Mucosa of rectum (tissue), 2 donors: ENCODE data around the gene CEACAM21.
"Not testable (repeated sequence)": the region's sequence is repeated elsewhere in the genome, so short reads cannot be mapped to it uniquely, and the experiment has no call there.

Experiments used
- H3K27ac ChIP-seq, 2 donors: one replicate each; pipeline ENCODE4 v1.7.0; 2013; ENCODE audit warnings: inconsistent platforms in 2 of 2, low read depth in 2 of 2, low read length in 2 of 2
- H3K27me3 ChIP-seq, 2 donors: one replicate each; pipeline ENCODE4 v1.7.0; 2013; ENCODE audit warnings: low read length in 2 of 2; ENCODE audit not compliant: control insufficient read depth in 2 of 2, insufficient read depth in 2 of 2
- H3K36me3 ChIP-seq, 2 donors: one replicate each; pipeline ENCODE4 v1.7.0; 2013; ENCODE audit warnings: low read length in 2 of 2; ENCODE audit not compliant: control insufficient read depth in 2 of 2, insufficient read depth in 2 of 2
- H3K4me1 ChIP-seq, 2 donors: one replicate each; pipeline ENCODE4 v1.7.0; 2013; ENCODE audit warnings: low read length in 2 of 2, mild to moderate bottlenecking in 1 of 2; ENCODE audit not compliant: control insufficient read depth in 2 of 2, insufficient read depth in 2 of 2
- H3K4me3 ChIP-seq, 2 donors: one replicate each; pipeline ENCODE4 v1.7.0; 2013; ENCODE audit warnings: low read length in 2 of 2
- H3K9ac ChIP-seq, 2 donors: one replicate each; pipeline ENCODE4 v1.7.0; 2013; ENCODE audit warnings: low read length in 2 of 2, low read depth in 1 of 2, mild to moderate bottlenecking in 1 of 2
- H3K9me3 ChIP-seq, 2 donors: one replicate each; pipeline ENCODE4 v1.7.0; 2013; ENCODE audit warnings: low read length in 2 of 2; ENCODE audit not compliant: control insufficient read depth in 2 of 2
- donor health status: healthy.
- donor health status: Normal muscosa, but diverticular disease.

The CEACAM21 gene

GRCh38 chr19:41582577-41583182, 6.7 kb downstream of the CEACAM21 start:
- H3K27me3 ChIP-seq, H3K27ac ChIP-seq: not testable (repeated sequence)

GRCh38 chr19:41584260-41584810, 8.4 kb downstream of the CEACAM21 start:
- no peak overlapping the region for H3K9ac ChIP-seq
- no peaks in the 10 kb centered on the region for H3K36me3 ChIP-seq
- no peak overlapping the region for H3K4me3 ChIP-seq
- no peak overlapping the region for H3K27ac ChIP-seq
- no peaks in the 10 kb centered on the region for H3K27me3 ChIP-seq
- H3K4me1 ChIP-seq: no peaks in the 10 kb centered on the region
- H3K9me3 ChIP-seq: peaks cover 0 to 4% of the 10 kb centered on the region in 2 donors

More at GRCh38 chr19:41582577-41583182, 6.7 kb downstream of the CEACAM21 start:
- not testable (repeated sequence) for H3K4me3 ChIP-seq, H3K9me3 ChIP-seq, H3K9ac ChIP-seq, H3K36me3 ChIP-seq, H3K4me1 ChIP-seq

GRCh38 chr19:41584931-41585330, 9.0 kb downstream of the CEACAM21 start:
- no peak overlapping the region for H3K27ac ChIP-seq
- no peak overlapping the region for H3K9ac ChIP-seq
- peaks cover 0 to 4% of the 10 kb centered on the region in 2 donors for H3K9me3 ChIP-seq
- no peak overlapping the region for H3K4me3 ChIP-seq
- no peaks in the 10 kb centered on the region for H3K27me3 ChIP-seq
- H3K36me3 ChIP-seq: no peaks in the 10 kb centered on the region
- no peaks in the 10 kb centered on the region for H3K4me1 ChIP-seq

- no peaks in the 10 kb centered on the region for H3K9me3 ChIP-seq
- H3K27me3 ChIP-seq: no peaks in the 10 kb centered on the region
- no peak overlapping the region for H3K9ac ChIP-seq
- no peaks in the 10 kb centered on the region for H3K36me3 ChIP-seq
- no peaks in the 10 kb centered on the region for H3K4me1 ChIP-seq
- no peak overlapping the region for H3K4me3 ChIP-seq
- no peak overlapping the region for H3K27ac ChIP-seq
Measured at GRCh38 chr19:41586064-41586463, 10.1 kb downstream of the CEACAM21 start.

GRCh38 chr19:41587101-41587837, 11.3 kb downstream of the CEACAM21 start:
- no peaks in the 10 kb centered on the region for H3K4me1 ChIP-seq
- H3K9ac ChIP-seq: no peak overlapping the region
- no peak overlapping the region for H3K27ac ChIP-seq
- H3K27me3 ChIP-seq: no peaks in the 10 kb centered on the region
- no peaks in the 10 kb centered on the region for H3K9me3 ChIP-seq
- H3K4me3 ChIP-seq: no peak overlapping the region
- no peaks in the 10 kb centered on the region for H3K36me3 ChIP-seq

GRCh38 chr19:41587838-41588210, 11.9 kb downstream of the CEACAM21 start:
- Histone ChIP-seq H3K9ac (no peak overlapping the region), H3K27ac (no peak overlapping the region), H3K36me3 (no peaks in the 10 kb centered on the region), H3K4me3 (no peak overlapping the region), H3K9me3 (no peaks in the 10 kb centered on the region), H3K27me3 (no peaks in the 10 kb centered on the region), H3K4me1 (no peaks in the 10 kb centered on the region)

- H3K9ac ChIP-seq: no peak overlapping the region
- no peaks in the 10 kb centered on the region for H3K27me3 ChIP-seq
- H3K36me3 ChIP-seq: no peaks in the 10 kb centered on the region
- H3K27ac ChIP-seq: no peak overlapping the region
- H3K9me3 ChIP-seq: no peaks in the 10 kb centered on the region
- no peaks in the 10 kb centered on the region for H3K4me1 ChIP-seq
- H3K4me3 ChIP-seq: no peak overlapping the region
Measured at GRCh38 chr19:41588497-41589209, 12.7 kb downstream of the CEACAM21 start.

GRCh38 chr19:41589371-41589770, 13.4 kb downstream of the CEACAM21 start:
- Histone ChIP-seq H3K4me1 (no peaks in the 10 kb centered on the region), H3K9ac (no peak overlapping the region), H3K36me3 (no peaks in the 10 kb centered on the region), H3K9me3 (no peaks in the 10 kb centered on the region), H3K4me3 (no peak overlapping the region), H3K27me3 (no peaks in the 10 kb centered on the region), H3K27ac (no peak overlapping the region)

GRCh38 chr19:41590936-41591335, 15.0 kb downstream of the CEACAM21 start:
- peaks cover 0 to 1% of the 10 kb centered on the region in 2 donors for H3K27me3 ChIP-seq
- no peak overlapping the region for H3K9ac ChIP-seq
- H3K9me3 ChIP-seq: no peaks in the 10 kb centered on the region
- H3K36me3 ChIP-seq: no peaks in the 10 kb centered on the region
- H3K27ac ChIP-seq: no peak overlapping the region
- no peak overlapping the region for H3K4me3 ChIP-seq
- peaks cover 0 to 2% of the 10 kb centered on the region in 2 donors for H3K4me1 ChIP-seq

- H3K27me3 ChIP-seq: peaks cover 0 to 6% of the 10 kb centered on the region in 2 donors
- no peak overlapping the region for H3K9ac ChIP-seq
Measured at GRCh38 chr19:41591951-41592562, 16.1 kb downstream of the CEACAM21 start.

More at GRCh38 chr19:41591951-41592562, 16.1 kb downstream of the CEACAM21 start:
- Histone ChIP-seq H3K9me3 (no peaks in the 10 kb centered on the region), H3K27ac (no peak overlapping the region), H3K36me3 (no peaks in the 10 kb centered on the region), H3K4me3 (no peak overlapping the region), H3K4me1 (peaks cover 0 to 2% of the 10 kb centered on the region in 2 donors)
